Left ventricle myocardium inferior (tissue), 1 donor: ENCODE data around the gene OPALIN. TPM values are rescaled to one million over a fixed set of nuclear protein-coding genes. Genes with fewer than 3 reads are reported as not detected.

Experiments
- DNase-seq: peaks from one replicate; pipeline ENCODE4 v3.0.0-alpha.2; 2020
- H3K27ac ChIP-seq: fragments of 200-600 bp; replicated peaks from 2 replicates; pipeline ENCODE4 v1.8.0; 2021
- H3K27me3 ChIP-seq: fragments of 200-600 bp; 2 replicates; pipeline ENCODE4 v1.8.0; 2021; ENCODE audit warnings: low read depth
- H3K36me3 ChIP-seq: fragments of 200-600 bp; 2 replicates; pipeline ENCODE4 v1.8.0; 2021
- H3K4me1 ChIP-seq: fragments of 200-600 bp; 2 replicates; pipeline ENCODE4 v1.8.0; 2021
- H3K4me3 ChIP-seq: fragments of 200-600 bp; 2 replicates; pipeline ENCODE4 v1.8.0; 2021; ENCODE audit warnings: mild to moderate bottlenecking, moderate library complexity
- H3K9me3 ChIP-seq: fragments of 200-600 bp; replicated peaks from 2 replicates; pipeline ENCODE4 v1.8.0; 2021
- CTCF ChIP-seq: fragments of 200-600 bp; IDR thresholded peaks from 2 replicates; pipeline ENCODE4 v1.8.0; 2021; ENCODE audit warnings: antibody characterized with exemption, mild to moderate bottlenecking, borderline replicate concordance
- intact Hi-C: fragments of 100-400 bp; cut with micrococcal nuclease; formaldehyde crosslinking; loops from one replicate; pipeline ENCODE4 v1.11.0; 2022
- total RNA-seq: library from RNA; stranded (reverse); fragmentation: NEBNext Ultra II Directional; extraction: Animal tissue kit (Norgen Biotek cat#: 25700); gene quantifications from one replicate; pipeline ENCODE4 v1.2.1, GENCODE V29; 2021
- donor health status: DM: no; HTN: yes; CAD: no; lungs with severe emphysema.

The OPALIN gene
- total RNA-seq, 1 donor from 2014 or later: not detected

DNA sequence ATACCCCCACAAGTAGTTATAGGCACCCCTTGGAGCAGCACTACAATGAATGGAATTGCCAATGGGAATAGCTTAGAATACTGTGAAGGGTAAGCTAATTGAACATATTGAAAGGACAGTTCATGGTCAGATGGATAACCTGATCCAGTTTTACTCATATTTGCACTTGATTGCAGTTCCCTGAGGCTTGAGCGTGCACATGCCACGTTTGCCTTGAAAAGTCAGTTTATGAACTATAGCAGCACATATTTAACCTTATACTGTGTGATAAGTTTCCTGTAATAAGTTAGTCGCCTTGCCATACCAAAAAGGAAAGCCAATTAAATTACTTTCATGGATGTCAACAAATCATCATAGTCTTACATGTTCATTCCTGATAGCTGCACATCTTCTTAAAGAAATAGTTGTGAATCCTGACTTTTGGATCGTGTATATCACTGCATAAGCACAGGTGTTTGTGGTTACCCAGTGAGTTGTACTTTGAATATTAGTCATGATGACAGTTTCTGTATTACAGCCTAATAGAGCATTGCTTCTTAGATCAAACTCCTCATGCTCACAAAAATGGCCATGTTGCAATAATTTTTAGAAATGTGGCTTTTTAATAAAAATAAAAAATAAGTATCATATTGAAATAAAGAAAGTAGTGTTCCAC lies 33.0 kb downstream of the OPALIN start:
- TF ChIP-seq CTCF: no peak
- intact Hi-C loops: no loop called here
- Histone ChIP-seq H3K27ac (no peak overlapping the region), H3K4me1 (no peaks in the 10 kb centered on the region), H3K9me3 (no peaks in the 10 kb centered on the region), H3K36me3 (no peaks in the 10 kb centered on the region), H3K4me3 (no peak overlapping the region), H3K27me3 (peaks cover 65% of the 10 kb centered on the region)
- no peak for DNase-seq

DNA sequence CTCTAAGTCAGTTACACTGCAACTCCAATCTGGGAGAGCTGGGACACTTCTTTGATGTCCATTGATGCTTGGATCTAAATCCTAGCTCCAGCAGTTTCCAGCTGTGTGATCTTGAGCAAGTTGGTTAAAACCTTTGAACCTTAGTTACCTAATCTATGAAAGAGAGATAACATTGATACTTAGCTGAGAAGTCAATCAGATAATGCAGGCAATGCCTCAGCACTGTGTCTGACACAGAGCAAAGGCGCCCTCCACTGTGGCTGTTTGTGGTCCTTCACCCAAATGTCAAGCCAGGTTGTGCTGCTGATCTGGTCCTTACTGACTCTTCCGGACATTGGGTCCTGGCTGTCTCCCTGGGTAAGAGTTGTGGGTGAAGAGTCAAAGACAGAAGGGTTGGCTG lies 34.4 kb downstream of the OPALIN start:
- H3K4me1 ChIP-seq: no peaks in the 10 kb centered on the region
- TF ChIP-seq CTCF: no peak
- intact Hi-C loops: no loop called here
- H3K9me3 ChIP-seq: no peaks in the 10 kb centered on the region
- no peak overlapping the region for H3K4me3 ChIP-seq
- H3K36me3 ChIP-seq: no peaks in the 10 kb centered on the region
- H3K27ac ChIP-seq: no peak overlapping the region
- DNase-seq: no peak
- peaks cover 53% of the 10 kb centered on the region for H3K27me3 ChIP-seq

- H3K27me3 ChIP-seq: peaks cover 52% of the 10 kb centered on the region
- no peak overlapping the region for H3K27ac ChIP-seq
- intact Hi-C loops: no loop called here
- TF ChIP-seq CTCF: no peak
- H3K36me3 ChIP-seq: no peaks in the 10 kb centered on the region
- DNase-seq: no peak
- H3K4me3 ChIP-seq: no peak overlapping the region
- H3K9me3 ChIP-seq: no peaks in the 10 kb centered on the region
- H3K4me1 ChIP-seq: no peaks in the 10 kb centered on the region
These were observed 36.5 kb downstream of the OPALIN start for GRCh38 chr10:96322275-96322674.

DNA sequence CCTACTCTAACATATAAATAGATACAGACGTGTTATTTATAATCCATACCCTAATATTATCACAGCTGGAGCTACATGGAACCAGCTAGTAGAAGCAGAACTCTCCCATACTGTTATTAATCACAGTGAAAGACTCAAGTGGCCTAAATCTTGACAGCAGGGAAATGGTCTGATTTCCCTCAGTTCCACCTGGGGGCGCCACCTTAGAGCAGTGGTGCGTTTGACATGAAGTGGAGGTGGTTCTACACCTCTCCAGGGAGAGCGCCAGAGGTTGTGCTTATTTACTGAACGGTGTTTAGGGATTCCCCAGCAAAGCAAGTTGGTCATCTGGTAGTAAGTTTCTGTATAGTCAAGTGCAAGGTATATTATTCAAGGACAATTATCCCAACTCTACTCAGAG lies 37.0 kb downstream of the OPALIN start:
- Histone ChIP-seq H3K9me3 (no peaks in the 10 kb centered on the region), H3K4me3 (no peak overlapping the region), H3K4me1 (no peaks in the 10 kb centered on the region), H3K36me3 (no peaks in the 10 kb centered on the region), H3K27me3 (peaks cover 52% of the 10 kb centered on the region), H3K27ac (no peak overlapping the region)
- TF ChIP-seq CTCF: no peak
- intact Hi-C loops: no loop called here
- DNase-seq: no peak

DNA sequence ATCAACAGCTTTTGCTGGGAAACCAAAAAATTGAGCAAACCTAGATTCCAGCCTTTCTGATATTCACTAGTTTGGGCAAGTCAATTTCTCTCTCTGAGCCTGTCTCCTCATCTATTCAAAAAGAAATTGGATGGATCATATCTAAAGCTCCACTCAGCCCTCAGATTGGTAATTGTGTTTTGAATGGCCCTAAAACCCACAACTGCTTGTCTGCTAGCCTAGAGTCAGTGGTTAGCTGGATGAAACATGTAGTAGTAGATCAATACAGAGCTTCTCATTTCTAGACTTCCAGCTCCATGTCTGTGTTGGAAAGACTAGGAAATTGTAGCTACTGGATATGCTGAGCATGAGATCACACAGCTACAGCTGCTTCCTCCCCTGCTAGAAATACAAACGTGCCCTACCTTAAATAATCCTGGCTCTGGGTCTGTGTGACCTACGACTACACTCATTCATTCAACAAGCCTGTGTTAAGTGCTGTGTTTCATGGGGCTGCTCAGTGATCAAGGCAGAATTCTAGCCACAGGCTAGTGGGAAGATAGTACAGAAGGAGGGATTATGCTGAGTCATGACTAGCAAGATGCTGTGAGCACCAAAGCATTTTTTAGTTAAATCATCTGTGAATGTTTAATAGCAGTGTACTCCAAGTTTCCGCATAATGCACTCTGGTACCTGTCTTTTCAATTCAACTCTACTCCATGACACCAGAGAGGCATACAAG lies 38.9 kb downstream of the OPALIN start:
- no peaks in the 10 kb centered on the region for H3K4me1 ChIP-seq
- no peaks in the 10 kb centered on the region for H3K36me3 ChIP-seq
- no peak overlapping the region for H3K4me3 ChIP-seq
- H3K27ac ChIP-seq: no peak overlapping the region
- intact Hi-C loops: no loop called here
- no peak for TF ChIP-seq CTCF
- DNase-seq: no peak
- no peaks in the 10 kb centered on the region for H3K9me3 ChIP-seq
- H3K27me3 ChIP-seq: peaks cover 59% of the 10 kb centered on the region
